ENCODE data around the gene ANGPTL2. TPM values are rescaled to one million over a fixed set of nuclear protein-coding genes. Genes with fewer than 3 reads are reported as not detected.

The ANGPTL2 gene
- total and polyA plus RNA-seq, 7 donors = 8.9 to 208 (median 15.0) TPM

- ATAC-seq = no peak
- Histone ChIP-seq H3K4me3 (no peak overlapping the region), H3K27ac (peak overlapping the region; percentile 76), H3K4me1 (peaks cover 37% of the 10 kb centered on the region), H3K27me3 (ENCODE audit: insufficient read depth in 3 of 3, low read length in 2 of 3) (no peaks in the 10 kb centered on the region), H3K9me3 (no peaks in the 10 kb centered on the region), H3K36me3 (ENCODE audit: insufficient read depth in 1 of 2, low read depth in 1 of 2) (no peaks in the 10 kb centered on the region)
- WGBS, 3 donors = 61 to 89% (median 63%) methylated on average over 5 of the region's 5 CpGs
- TF ChIP-seq CTCF (IDR thresholded peaks at IDR 0.05) = no peak
- DNase-seq = no peak
- intact Hi-C loops (cut with DNase I) = no loop called here
Measured at GRCh38 chr9:127155314-127155960, 33.0 kb upstream of the ANGPTL2 start.

- peak overlapping the region; percentile 29 for H3K4me3 ChIP-seq
- intact Hi-C loops (cut with DNase I) = no loop called here
Measured at GRCh38 chr9:127154390-127155191, 32.2 kb upstream of the ANGPTL2 start.

GRCh38 chr9:127154003-127154389 lies 31.6 kb upstream of the ANGPTL2 start:
- DNase-seq = no peak
- TF ChIP-seq CTCF (IDR thresholded peaks at IDR 0.05) = no peak

More at GRCh38 chr9:127154390-127155191, 32.2 kb upstream of the ANGPTL2 start:
- 10 to 13% (median 11%) methylated on average over 13 of the region's 13 CpGs for WGBS, 3 donors
- Histone ChIP-seq H3K27me3 (ENCODE audit: insufficient read depth in 3 of 3, low read length in 2 of 3) (no peaks in the 10 kb centered on the region), H3K27ac (peak overlapping the region; percentile 76), H3K36me3 (ENCODE audit: insufficient read depth in 1 of 2, low read depth in 1 of 2) (no peaks in the 10 kb centered on the region), H3K9me3 (no peaks in the 10 kb centered on the region), H3K4me1 (peaks cover 29% of the 10 kb centered on the region)
- TF ChIP-seq CTCF (IDR thresholded peaks at IDR 0.05) = no peak
- DNase-seq (peak; percentile 71 to 78), ATAC-seq (peak; percentile 12 to 69 (median 42))

GRCh38 chr9:127153501-127153900 lies 31.1 kb upstream of the ANGPTL2 start:
- Histone ChIP-seq H3K36me3 (ENCODE audit: insufficient read depth in 1 of 2, low read depth in 1 of 2) (no peaks in the 10 kb centered on the region), H3K4me3 (no peak overlapping the region), H3K4me1 (peaks cover 19% of the 10 kb centered on the region), H3K27me3 (ENCODE audit: insufficient read depth in 3 of 3, low read length in 2 of 3) (no peaks in the 10 kb centered on the region), H3K27ac (no peak overlapping the region), H3K9me3 (no peaks in the 10 kb centered on the region)
- no peak for DNase-seq
- intact Hi-C loops (cut with DNase I) = no loop called here
- TF ChIP-seq CTCF (IDR thresholded peaks at IDR 0.05) = no peak
- WGBS, 3 donors = 95 to 98% (median 98%) methylated on average over 4 of the region's 4 CpGs
- no peak for ATAC-seq

More at GRCh38 chr9:127154003-127154389, 31.6 kb upstream of the ANGPTL2 start:
- intact Hi-C loops (cut with DNase I) = no loop called here
- ATAC-seq = peak in 3 of 4 donors; percentile 23 to 36 (median 25)
- peak overlapping the region; percentile 76 for H3K27ac ChIP-seq
- H3K36me3 ChIP-seq (ENCODE audit: insufficient read depth in 1 of 2, low read depth in 1 of 2) = no peaks in the 10 kb centered on the region
- H3K4me3 ChIP-seq = no peak overlapping the region
- no peaks in the 10 kb centered on the region for H3K27me3 ChIP-seq (ENCODE audit: insufficient read depth in 3 of 3, low read length in 2 of 3)
- peaks cover 24% of the 10 kb centered on the region for H3K4me1 ChIP-seq
- no peaks in the 10 kb centered on the region for H3K9me3 ChIP-seq
- WGBS, 3 donors = 75 to 84% (median 82%) methylated on average over 5 of the region's 5 CpGs

Data from psoas muscle (tissue), 8 donors.